GM23338 (cell line): ENCODE measurements around the gene YWHAQ. TPM values are rescaled to one million over a fixed set of nuclear protein-coding genes. Genes with fewer than 3 reads are reported as not detected.

Experiments
- ATAC-seq: fragments of 200-7000 bp; cut with Tn5 transposase; 3 replicates; pipeline ENCODE4 v1.9.1; 2020
- DNase-seq: peaks from one replicate; pipeline ENCODE4 v3.0.0-alpha.2; 2015; ENCODE audit warnings: low spot score
- H2AFZ ChIP-seq: fragments of 200-600 bp; sonication (generic); 2 replicates; pipeline ENCODE4 v1.8.0; 2016; ENCODE audit warnings: antibody characterized with exemption, mild to moderate bottlenecking, moderate library complexity
- H3F3A ChIP-seq: fragments of 200-600 bp; sonication (generic); replicated peaks from 2 replicates; pipeline ENCODE4 v1.8.0; 2017; ENCODE audit warnings: antibody characterized with exemption, mixed run types, low read depth
- H3K27ac ChIP-seq: fragments of 200-600 bp; sonication (generic); 2 replicates; pipeline ENCODE4 v1.6.1; 2016; ENCODE audit warnings: low read depth
- H3K27me3 ChIP-seq: fragments of 200-600 bp; sonication (generic); 2 replicates; pipeline ENCODE4 v1.8.0; 2016; ENCODE audit warnings: mild to moderate bottlenecking, mixed run types, moderate library complexity; ENCODE audit not compliant: insufficient read depth
- H3K36me3 ChIP-seq: fragments of 200-600 bp; sonication (generic); 2 replicates; pipeline ENCODE4 v1.8.0; 2016; ENCODE audit warnings: mild to moderate bottlenecking; ENCODE audit not compliant: insufficient read depth
- H3K4me1 ChIP-seq: fragments of 200-600 bp; sonication (generic); 2 replicates; pipeline ENCODE4 v1.8.0; 2016; ENCODE audit warnings: mild to moderate bottlenecking, moderate library complexity; ENCODE audit not compliant: insufficient read depth
- H3K4me2 ChIP-seq: fragments of 200-600 bp; sonication (generic); 2 replicates; pipeline ENCODE4 v1.7.1; 2017; ENCODE audit warnings: mixed run types
- H3K4me3 ChIP-seq: fragments of 200-600 bp; sonication (generic); 2 replicates; pipeline ENCODE4 v1.6.1; 2016; ENCODE audit warnings: mixed run types
- H3K79me2 ChIP-seq: fragments of 200-600 bp; sonication (generic); replicated peaks from 2 replicates; pipeline ENCODE4 v1.8.0; 2017; ENCODE audit warnings: mild to moderate bottlenecking; ENCODE audit not compliant: insufficient read depth
- H3K9me2 ChIP-seq: fragments of 200-600 bp; sonication (generic); 2 replicates; pipeline ENCODE4 v1.8.0; 2017; ENCODE audit not compliant: insufficient read depth
- H4K20me1 ChIP-seq: fragments of 200-600 bp; sonication (generic); replicated peaks from 2 replicates; pipeline ENCODE4 v1.8.0; 2017; ENCODE audit warnings: mild to moderate bottlenecking; ENCODE audit not compliant: insufficient read depth
- H3K27ac Mint-ChIP-seq: 2 replicates; pipeline ENCODE4 v1.8.0; 2020; ENCODE audit warnings: inconsistent platforms, mild to moderate bottlenecking, moderate library complexity, mixed read lengths
- H3K27me3 Mint-ChIP-seq: 3 replicates; pipeline ENCODE4 v1.8.0; 2022; ENCODE audit warnings: low read depth, mild to moderate bottlenecking, moderate library complexity, mixed read lengths, inconsistent platforms; ENCODE audit not compliant: insufficient read depth, poor library complexity
- H3K36me3 Mint-ChIP-seq: 3 replicates; pipeline ENCODE4 v1.8.0; 2021; ENCODE audit warnings: low read depth, mild to moderate bottlenecking, inconsistent platforms, moderate library complexity, mixed read lengths
- H3K4me1 Mint-ChIP-seq: 3 replicates; pipeline ENCODE4 v1.8.0; 2020; ENCODE audit warnings: mild to moderate bottlenecking, inconsistent platforms, mixed read lengths
- H3K4me3 Mint-ChIP-seq: 3 replicates; pipeline ENCODE4 v1.8.0; 2021; ENCODE audit warnings: moderate library complexity, mild to moderate bottlenecking, inconsistent platforms, mixed read lengths
- H3K9me3 Mint-ChIP-seq: 3 replicates; pipeline ENCODE4 v1.8.0; 2020; ENCODE audit warnings: moderate library complexity, mild to moderate bottlenecking, inconsistent platforms, mixed read lengths
- CREB1 ChIP-seq: fragments of 250-450 bp; sonication (Bioruptor Pico); IDR thresholded peaks from 2 replicates; pipeline ENCODE4 v1.5.0; 2020; ENCODE audit warnings: low read depth, mild to moderate bottlenecking, moderate library complexity
- EZH2 ChIP-seq: fragments of 200-600 bp; sonication (generic); IDR thresholded peaks from one replicate; pipeline ENCODE4 v1.8.0; 2017; ENCODE audit warnings: antibody characterized with exemption, mild to moderate bottlenecking, low read depth; ENCODE audit not compliant: unreplicated experiment
- EZH2phosphoT487 ChIP-seq: fragments of 200-600 bp; sonication (generic); IDR thresholded peaks from one replicate; pipeline ENCODE4 v1.8.1; 2018; ENCODE audit warnings: antibody characterized with exemption; ENCODE audit not compliant: unreplicated experiment
- JUNB ChIP-seq: IDR thresholded peaks from one replicate; pipeline ENCODE4 v1.6.1; 2016; ENCODE audit warnings: antibody characterized with exemption; ENCODE audit not compliant: unreplicated experiment
- NANOG ChIP-seq: IDR thresholded peaks from 2 replicates; pipeline ENCODE4 v1.6.1; 2016; ENCODE audit warnings: antibody characterized with exemption, borderline replicate concordance
- POLR2AphosphoS5 ChIP-seq: IDR thresholded peaks from 2 replicates; pipeline ENCODE4 v1.6.1; 2016; ENCODE audit warnings: antibody characterized with exemption, low read depth
- STAT1 ChIP-seq: IDR thresholded peaks from one replicate; pipeline ENCODE4 v1.6.1; 2016; ENCODE audit warnings: antibody characterized with exemption; ENCODE audit not compliant: unreplicated experiment
- ZNF114 ChIP-seq: fragments of 250-450 bp; sonication (Bioruptor Pico); IDR thresholded peaks from 2 replicates; pipeline ENCODE4 v1.5.0; 2020; ENCODE audit warnings: mild to moderate bottlenecking, moderate library complexity
- ZNF331 ChIP-seq: fragments of 250-450 bp; sonication (Bioruptor Pico); IDR thresholded peaks from 2 replicates; pipeline ENCODE4 v1.5.0; 2020; ENCODE audit warnings: low read depth, mild to moderate bottlenecking, moderate library complexity
- polyA plus RNA-seq: library from polyadenylated mRNA; unstranded; fragments of >200 nt; fragmentation: Nextera tagmentation; extraction: Ambion mirVana; gene quantifications from 2 replicates; pipeline ENCODE4 v1.2.1, GENCODE V29; 2016
- total RNA-seq: library from RNA; depleted of rRNA; stranded (reverse); fragments of >200 nt; shearing (Covaris generic); gene quantifications from 2 replicates; pipeline ENCODE4 v1.2.3, GENCODE V29; 2014
- TF ChIP-seq, protein P1 (sequence below): IDR thresholded peaks from one replicate; pipeline ENCODE4 v1.6.1; 2018; ENCODE audit warnings: antibody characterized with exemption; ENCODE audit not compliant: unreplicated experiment
- TF ChIP-seq, protein P2 (sequence below): IDR thresholded peaks from 2 replicates; pipeline ENCODE4 v1.6.1; 2016; ENCODE audit warnings: antibody characterized with exemption
- TF ChIP-seq, protein P3 (sequence below), 2 experiments: fragments of 200-600 bp in 1 of 2; sonication (generic) in 1 of 2; conservative IDR thresholded peaks; 2 replicates each; pipeline versions ENCODE4 v1.5.1 to v1.6.1; 2016 to 2017; ENCODE audit warnings: antibody characterized with exemption in 2 of 2, low read depth in 2 of 2, mild to moderate bottlenecking in 2 of 2, moderate library complexity in 1 of 2

Gene YWHAQ
- total and polyA plus RNA-seq, 2 experiments from 2014 or later: 295 to 464 TPM

DNA sequence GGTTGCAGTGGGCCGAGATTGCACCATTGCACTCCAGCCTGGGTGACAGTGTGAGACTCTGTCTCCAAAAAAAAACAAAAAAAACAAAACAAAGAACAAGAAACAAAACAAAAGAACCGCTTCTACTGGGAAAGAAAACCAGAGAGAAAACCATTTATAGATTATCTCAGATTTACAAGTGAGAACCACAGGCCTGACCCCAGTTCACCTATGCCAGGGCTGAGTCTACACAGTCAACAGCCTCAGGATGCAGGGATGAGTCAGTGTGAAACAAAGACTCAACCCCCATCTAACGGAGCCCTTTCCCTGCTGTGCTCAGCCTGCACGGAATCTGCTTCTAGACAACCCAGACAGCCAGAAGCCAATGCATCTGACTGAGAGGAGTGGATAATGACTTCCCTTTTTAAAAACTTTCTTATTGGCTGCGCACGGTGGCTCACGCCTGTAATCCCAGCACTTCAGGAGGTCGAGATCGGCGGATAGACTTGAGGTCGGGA, 25.5 kb upstream of the YWHAQ start:
- H3K36me3 Mint-ChIP-seq: no peaks in the 10 kb centered on the region; the same call in 2 of the 3 replicates
- no peaks in the 10 kb centered on the region for H3K27me3 ChIP-seq
- 0 out of 2 replicates have a peak overlapping the region, but pooled peaks have one; percentile 38 for H2AFZ ChIP-seq
- no peak overlapping the region for H3K4me2 ChIP-seq
- H3K27me3 Mint-ChIP-seq: peaks cover 12% of the 10 kb centered on the region
- ATAC-seq: peak; percentile 69
- H3K4me1 Mint-ChIP-seq: no peaks in the 10 kb centered on the region
- no peaks in the 10 kb centered on the region for H3F3A ChIP-seq
- DNase-seq: no peak
- no peak overlapping the region for H3K4me3 Mint-ChIP-seq
- no peaks in the 10 kb centered on the region for H3K79me2 ChIP-seq
- no peaks in the 10 kb centered on the region for H3K9me3 Mint-ChIP-seq
- H4K20me1 ChIP-seq: no peaks in the 10 kb centered on the region
- H3K9me2 ChIP-seq: peaks cover 4% of the 10 kb centered on the region; the same call in 1 of the 2 replicates
- H3K27ac ChIP-seq: no peak overlapping the region
- H3K36me3 ChIP-seq: no peaks in the 10 kb centered on the region
- no peaks in the 10 kb centered on the region for H3K4me1 ChIP-seq
- no peak for TF ChIP-seq CREB1 (CRISPR knock-in tag)
- TF ChIP-seq, protein P1, sequence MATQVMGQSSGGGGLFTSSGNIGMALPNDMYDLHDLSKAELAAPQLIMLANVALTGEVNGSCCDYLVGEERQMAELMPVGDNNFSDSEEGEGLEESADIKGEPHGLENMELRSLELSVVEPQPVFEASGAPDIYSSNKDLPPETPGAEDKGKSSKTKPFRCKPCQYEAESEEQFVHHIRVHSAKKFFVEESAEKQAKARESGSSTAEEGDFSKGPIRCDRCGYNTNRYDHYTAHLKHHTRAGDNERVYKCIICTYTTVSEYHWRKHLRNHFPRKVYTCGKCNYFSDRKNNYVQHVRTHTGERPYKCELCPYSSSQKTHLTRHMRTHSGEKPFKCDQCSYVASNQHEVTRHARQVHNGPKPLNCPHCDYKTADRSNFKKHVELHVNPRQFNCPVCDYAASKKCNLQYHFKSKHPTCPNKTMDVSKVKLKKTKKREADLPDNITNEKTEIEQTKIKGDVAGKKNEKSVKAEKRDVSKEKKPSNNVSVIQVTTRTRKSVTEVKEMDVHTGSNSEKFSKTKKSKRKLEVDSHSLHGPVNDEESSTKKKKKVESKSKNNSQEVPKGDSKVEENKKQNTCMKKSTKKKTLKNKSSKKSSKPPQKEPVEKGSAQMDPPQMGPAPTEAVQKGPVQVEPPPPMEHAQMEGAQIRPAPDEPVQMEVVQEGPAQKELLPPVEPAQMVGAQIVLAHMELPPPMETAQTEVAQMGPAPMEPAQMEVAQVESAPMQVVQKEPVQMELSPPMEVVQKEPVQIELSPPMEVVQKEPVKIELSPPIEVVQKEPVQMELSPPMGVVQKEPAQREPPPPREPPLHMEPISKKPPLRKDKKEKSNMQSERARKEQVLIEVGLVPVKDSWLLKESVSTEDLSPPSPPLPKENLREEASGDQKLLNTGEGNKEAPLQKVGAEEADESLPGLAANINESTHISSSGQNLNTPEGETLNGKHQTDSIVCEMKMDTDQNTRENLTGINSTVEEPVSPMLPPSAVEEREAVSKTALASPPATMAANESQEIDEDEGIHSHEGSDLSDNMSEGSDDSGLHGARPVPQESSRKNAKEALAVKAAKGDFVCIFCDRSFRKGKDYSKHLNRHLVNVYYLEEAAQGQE: no peak
- no peak overlapping the region for H3K4me3 ChIP-seq
- H3K27ac Mint-ChIP-seq: no peak overlapping the region

DNA sequence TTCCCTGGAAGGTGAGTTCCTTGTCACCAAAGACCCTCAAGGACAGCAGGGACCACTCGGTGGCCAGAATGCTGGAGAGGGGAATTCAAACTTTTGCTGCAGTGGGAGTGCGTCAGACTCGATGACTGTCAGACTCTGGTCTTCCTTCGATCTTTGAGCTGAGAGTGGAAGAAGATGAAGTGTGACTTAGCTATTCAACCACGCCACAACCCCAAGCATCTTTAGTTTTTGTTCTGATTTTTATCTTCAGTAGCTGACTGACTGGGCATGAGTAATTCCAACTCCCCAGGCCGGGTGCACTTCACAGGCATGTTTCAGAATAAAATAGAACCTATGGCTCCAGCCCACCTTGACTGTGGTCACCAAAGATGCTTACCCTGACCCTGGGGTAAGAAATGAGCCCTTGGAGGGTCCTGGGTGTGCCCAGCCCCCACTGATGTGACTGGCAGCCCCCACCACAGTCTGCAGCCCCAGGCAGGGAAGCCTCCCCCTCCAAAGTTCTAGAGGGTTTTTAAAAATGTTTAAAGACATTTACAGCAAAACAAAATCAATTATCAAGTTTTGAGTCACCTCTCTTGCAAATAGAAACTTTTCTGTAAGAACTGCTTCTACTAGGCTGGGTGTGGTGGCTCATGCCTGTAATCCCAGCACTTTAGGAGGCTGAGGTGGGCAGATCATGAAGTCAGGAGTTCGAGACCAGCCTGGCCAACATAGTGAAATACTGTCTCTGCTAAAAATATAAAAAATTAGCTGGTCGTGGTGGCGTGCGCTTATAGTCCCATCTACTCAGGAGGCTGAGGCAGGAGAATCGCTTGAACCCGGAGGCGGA, 24.9 kb upstream of the YWHAQ start:
- H3K4me3 ChIP-seq: no peak overlapping the region
- no peaks in the 10 kb centered on the region for H3K79me2 ChIP-seq
- H3K9me2 ChIP-seq: peaks cover 4% of the 10 kb centered on the region; the same call in 1 of the 2 replicates
- no peak overlapping the region for H3K27ac ChIP-seq
- H2AFZ ChIP-seq: no peak overlapping the region
- DNase-seq (no peak), ATAC-seq (no peak)
- Mint-ChIP-seq H3K36me3 (no peaks in the 10 kb centered on the region), H3K4me1 (no peaks in the 10 kb centered on the region), H3K4me3 (no peak overlapping the region), H3K27ac (no peak overlapping the region), H3K27me3 (peaks cover 12% of the 10 kb centered on the region), H3K9me3 (no peaks in the 10 kb centered on the region)
- H3F3A ChIP-seq: no peaks in the 10 kb centered on the region
- H3K36me3 ChIP-seq: no peaks in the 10 kb centered on the region
- H3K27me3 ChIP-seq: no peaks in the 10 kb centered on the region
- no peaks in the 10 kb centered on the region for H3K4me1 ChIP-seq
- H4K20me1 ChIP-seq: no peaks in the 10 kb centered on the region
- no peak overlapping the region for H3K4me2 ChIP-seq
- TF ChIP-seq CREB1 (CRISPR knock-in tag) (no peak), NANOG (no peak), EZH2phosphoT487 (no peak), POLR2AphosphoS5 (no peak), STAT1 (no peak), ZNF331 (CRISPR knock-in tag) (no peak), EZH2 (no peak), JUNB (no peak), ZNF114 (CRISPR knock-in tag) (no peak)
- TF ChIP-seq, protein P1: no peak
- TF ChIP-seq, protein P2, sequence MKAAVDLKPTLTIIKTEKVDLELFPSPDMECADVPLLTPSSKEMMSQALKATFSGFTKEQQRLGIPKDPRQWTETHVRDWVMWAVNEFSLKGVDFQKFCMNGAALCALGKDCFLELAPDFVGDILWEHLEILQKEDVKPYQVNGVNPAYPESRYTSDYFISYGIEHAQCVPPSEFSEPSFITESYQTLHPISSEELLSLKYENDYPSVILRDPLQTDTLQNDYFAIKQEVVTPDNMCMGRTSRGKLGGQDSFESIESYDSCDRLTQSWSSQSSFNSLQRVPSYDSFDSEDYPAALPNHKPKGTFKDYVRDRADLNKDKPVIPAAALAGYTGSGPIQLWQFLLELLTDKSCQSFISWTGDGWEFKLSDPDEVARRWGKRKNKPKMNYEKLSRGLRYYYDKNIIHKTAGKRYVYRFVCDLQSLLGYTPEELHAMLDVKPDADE: no peak
- TF ChIP-seq, protein P3, sequence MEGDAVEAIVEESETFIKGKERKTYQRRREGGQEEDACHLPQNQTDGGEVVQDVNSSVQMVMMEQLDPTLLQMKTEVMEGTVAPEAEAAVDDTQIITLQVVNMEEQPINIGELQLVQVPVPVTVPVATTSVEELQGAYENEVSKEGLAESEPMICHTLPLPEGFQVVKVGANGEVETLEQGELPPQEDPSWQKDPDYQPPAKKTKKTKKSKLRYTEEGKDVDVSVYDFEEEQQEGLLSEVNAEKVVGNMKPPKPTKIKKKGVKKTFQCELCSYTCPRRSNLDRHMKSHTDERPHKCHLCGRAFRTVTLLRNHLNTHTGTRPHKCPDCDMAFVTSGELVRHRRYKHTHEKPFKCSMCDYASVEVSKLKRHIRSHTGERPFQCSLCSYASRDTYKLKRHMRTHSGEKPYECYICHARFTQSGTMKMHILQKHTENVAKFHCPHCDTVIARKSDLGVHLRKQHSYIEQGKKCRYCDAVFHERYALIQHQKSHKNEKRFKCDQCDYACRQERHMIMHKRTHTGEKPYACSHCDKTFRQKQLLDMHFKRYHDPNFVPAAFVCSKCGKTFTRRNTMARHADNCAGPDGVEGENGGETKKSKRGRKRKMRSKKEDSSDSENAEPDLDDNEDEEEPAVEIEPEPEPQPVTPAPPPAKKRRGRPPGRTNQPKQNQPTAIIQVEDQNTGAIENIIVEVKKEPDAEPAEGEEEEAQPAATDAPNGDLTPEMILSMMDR (conservative IDR thresholded peaks at IDR 0.05; ENCODE audit: low read depth in 2 of 2): no peak
